SKM-1 (cell line): ENCODE measurements around the gene MEGF11.

Experiments
- DNase-seq: peaks from one replicate; lab custom pipeline; 2025; ENCODE audit not compliant: unreplicated experiment; lab: John Stamatoyannopoulos, UW

Gene MEGF11

GRCh38 chr15:66221126-66221525 is 32.4 kb downstream of the MEGF11 start:
- no peak for DNase-seq

GRCh38 chr15:66220601-66221000 is 32.9 kb downstream of the MEGF11 start:
- no peak for DNase-seq

DNA sequence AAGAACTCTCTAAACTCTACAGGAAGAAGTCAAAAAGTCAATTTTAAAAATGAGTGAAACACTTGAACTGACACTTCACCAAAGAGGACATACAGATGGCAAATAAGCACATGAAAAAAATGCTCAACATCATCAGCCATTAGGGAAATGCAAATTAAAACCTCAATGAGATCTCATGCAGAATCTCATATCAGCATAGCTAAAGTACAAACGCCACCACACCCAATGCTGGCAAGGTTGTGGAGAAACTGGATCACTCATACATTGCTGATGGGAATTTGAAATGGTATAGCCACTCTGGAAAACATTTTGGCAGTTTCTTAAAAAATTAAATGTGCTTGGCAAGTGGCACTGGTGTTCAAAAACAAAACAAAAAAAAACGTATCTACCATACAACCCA is 34.2 kb downstream of the MEGF11 start:
- DNase-seq, result no peak

- DNase-seq, result no peak
Observed at GRCh38 chr15:66216806-66217205, 36.7 kb downstream of the MEGF11 start.

- no peak for DNase-seq
Observed at GRCh38 chr15:66215811-66216210, 37.7 kb downstream of the MEGF11 start.

- DNase-seq, result no peak
Observed at GRCh38 chr15:66214246-66214645, 39.3 kb downstream of the MEGF11 start.

DNA sequence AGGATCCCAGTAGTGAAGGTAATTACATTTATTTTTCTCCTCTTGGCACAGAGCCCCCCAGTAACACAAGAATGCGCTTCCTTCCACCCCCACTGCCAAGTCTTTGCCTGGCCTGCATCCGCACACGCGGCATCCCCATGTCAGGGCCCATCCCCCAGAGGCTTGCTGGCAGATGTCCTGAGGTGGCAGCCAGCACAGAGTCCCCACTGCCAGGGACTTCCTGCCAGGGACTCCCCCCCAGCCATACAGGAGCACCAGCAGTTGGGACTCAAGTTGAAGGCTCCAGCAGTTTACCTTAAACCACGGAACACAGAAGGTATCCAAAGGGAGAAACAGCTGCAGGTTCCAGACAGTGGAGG is 41.0 kb downstream of the MEGF11 start:
- DNase-seq, result no peak

DNA sequence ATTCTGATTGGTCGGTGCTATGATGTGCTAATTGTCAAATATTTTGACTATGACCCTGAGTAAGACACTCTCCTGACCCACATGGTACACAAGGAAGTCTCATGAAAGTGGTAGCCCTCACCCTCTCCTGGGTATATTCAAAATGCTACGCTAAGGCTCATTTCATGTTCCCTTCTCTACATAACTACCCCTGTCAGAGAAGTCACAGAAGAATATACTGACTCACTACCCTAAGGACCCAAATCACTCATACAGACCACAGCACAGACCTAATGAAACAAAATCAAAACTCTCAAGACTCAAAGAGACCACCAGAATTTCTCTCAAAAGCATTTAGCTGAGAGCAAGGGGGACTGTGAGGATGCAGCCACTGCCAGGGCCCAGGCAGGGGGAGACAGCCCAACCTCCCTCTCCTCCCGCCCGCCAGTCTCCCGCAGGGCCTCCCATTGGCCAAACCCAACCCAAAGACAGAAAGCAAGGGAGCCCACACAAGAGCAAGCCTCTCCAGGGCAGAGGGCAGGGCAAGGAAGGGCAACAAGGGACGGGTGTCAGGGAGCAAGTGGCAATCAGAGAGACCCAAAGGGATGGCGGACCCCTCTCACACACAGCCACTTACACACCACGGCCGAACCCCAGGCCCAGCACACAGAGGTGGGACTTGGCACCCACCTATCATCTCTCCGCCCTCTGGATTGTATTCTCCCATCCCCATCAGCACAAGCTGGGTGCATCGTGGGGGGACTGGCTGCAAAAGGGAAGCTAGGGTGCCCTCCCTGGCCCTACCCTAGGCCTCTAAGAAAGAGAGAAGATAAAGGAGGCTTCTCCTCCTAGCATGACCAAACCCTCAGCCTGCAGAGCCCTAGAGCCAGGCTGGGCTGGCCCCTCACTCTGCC is 41.6 kb downstream of the MEGF11 start:
- no peak for DNase-seq

- DNase-seq, result no peak
Observed at GRCh38 chr15:66210684-66211083, 42.9 kb downstream of the MEGF11 start.

DNA sequence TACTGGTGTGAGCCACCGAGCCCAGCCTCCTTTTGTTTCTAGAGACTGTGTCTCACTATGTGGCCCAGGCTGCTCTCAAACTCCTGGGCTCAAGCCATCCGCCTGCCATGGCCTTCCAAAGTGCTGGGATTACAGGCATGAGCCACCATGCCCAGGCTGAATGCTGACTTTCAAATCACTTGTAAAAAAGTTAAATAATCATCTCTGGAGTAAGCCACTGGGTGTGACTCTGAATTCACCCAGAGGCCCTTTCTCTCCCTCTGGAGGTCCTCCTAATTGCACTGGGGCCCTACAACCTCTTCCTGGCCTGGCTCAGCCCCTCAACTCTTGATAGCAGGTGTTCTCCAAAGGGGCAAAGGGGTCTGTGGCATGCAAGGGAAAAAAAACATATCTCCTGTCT is 54.8 kb downstream of the MEGF11 start:
- DNase-seq, result no peak

DNA sequence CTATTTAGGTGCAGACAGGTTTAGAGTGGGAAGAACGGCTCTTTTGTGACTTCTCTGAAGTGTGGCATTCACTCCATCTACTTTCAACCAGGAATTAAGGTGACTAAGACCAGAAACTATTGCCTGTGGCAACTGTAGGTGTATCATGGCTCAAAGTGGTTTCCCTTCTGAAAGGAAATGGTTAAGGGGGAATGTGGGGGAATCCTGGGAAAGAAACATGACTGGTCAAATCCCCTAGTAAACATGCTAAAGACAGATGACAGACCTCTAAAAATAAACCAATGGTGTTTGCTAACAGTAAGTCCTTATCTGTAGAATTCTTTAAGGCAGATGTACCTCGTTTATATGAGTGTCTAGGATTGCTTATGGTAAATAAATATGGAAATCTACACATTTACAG is 56.9 kb downstream of the MEGF11 start:
- no peak for DNase-seq

- no peak for DNase-seq
Observed at GRCh38 chr15:66195621-66196230, 57.8 kb downstream of the MEGF11 start.

- no peak for DNase-seq
Observed at GRCh38 chr15:66193066-66193465, 60.5 kb downstream of the MEGF11 start.

DNA sequence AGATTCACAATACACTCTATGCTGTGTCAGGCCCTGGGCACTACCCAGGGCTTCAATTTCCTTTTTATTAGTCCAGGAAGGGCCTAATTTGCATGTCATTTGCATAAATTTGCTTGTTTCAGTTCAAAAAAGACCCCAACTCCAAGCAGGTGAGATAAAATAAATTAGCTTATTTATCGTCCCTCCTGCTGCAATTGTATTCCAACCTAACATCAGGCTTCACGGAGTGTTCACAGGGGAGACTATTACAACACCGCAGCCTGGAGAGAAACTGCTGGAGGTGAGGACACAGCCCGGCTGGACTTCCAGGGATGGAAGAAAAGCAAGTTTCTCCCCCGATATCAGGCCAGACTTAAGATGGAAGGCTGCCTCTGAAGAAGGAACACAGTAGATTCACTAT is 62.8 kb downstream of the MEGF11 start:
- DNase-seq, result no peak

DNA sequence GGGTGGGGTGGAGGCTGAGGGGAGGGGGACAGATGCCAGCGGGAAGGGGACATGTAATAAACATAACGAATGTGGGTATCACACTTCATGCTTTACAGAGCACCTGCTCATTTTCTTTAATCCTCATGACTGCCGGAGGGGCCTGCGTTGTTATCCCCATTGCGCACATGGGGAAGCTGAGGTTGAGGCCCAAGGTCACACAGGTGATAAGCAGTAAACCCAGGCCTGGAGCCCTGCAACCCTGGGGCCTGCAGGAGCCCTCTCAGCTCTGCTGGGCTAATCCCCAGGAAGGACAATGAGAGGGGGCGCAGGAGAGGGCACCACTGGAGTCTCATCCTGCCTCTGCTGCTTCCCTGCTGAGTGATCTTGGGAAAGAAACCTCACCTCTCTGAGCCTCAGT is 64.3 kb downstream of the MEGF11 start:
- no peak for DNase-seq

DNA sequence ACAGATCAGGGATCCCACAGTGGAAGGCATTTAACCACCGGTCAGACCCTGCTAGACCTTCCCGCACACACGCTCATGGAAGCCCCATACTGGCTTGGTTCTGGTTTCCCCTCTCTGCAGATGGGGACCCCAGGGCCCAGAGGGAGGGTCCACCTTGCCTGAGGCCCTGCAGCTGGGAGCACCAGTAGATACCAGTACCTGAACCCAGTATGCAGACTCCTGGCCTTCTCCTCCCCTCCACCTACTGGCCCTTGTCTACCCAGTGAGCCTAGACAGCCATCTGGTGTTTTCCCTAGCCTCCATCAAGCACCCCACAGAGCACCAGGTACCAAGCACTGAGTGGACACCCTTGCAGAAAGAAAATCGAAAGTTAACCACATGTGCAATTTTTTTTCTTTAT is 65.1 kb downstream of the MEGF11 start:
- no peak for DNase-seq

- no peak for DNase-seq
Observed at GRCh38 chr15:66187271-66187670, 66.3 kb downstream of the MEGF11 start.

- no peak for DNase-seq
Observed at GRCh38 chr15:66186049-66186825, 67.3 kb downstream of the MEGF11 start.

GRCh38 chr15:66184936-66185790 is 68.4 kb downstream of the MEGF11 start:
- no peak for DNase-seq

- no peak for DNase-seq
Observed at GRCh38 chr15:66184492-66184891, 69.1 kb downstream of the MEGF11 start.

- no peak for DNase-seq
Observed at GRCh38 chr15:66180531-66181097, 72.9 kb downstream of the MEGF11 start.
